GM12878 (cell line): ENCODE results near the gene PLVAP. TPM values are rescaled to one million over a fixed set of nuclear protein-coding genes. Genes with fewer than 3 reads are reported as not detected.

ENCODE experiments used
- ATAC-seq: fragments of 200-7000 bp; cut with Tn5 transposase; 3 replicates; pipeline ENCODE4 v1.9.1; 2020; ENCODE audit warnings: mild to moderate bottlenecking, moderate library complexity
- BruUV-seq: library from RNA; stranded (reverse); fragments of 400-500 nt; replicated peaks from 2 replicates; lab custom pipeline; 2021; lab: Mats Ljungman, UMichigan
- CTCF ChIA-PET: fragments of 300-600 bp; sonication (Branson Sonifier 250); formaldehyde crosslinking; extraction: SDS; loops from one replicate; lab custom pipeline; 2021; ENCODE audit warnings: inconsistent platforms; lab: Yijun Ruan, JAX
- POLR2A ChIA-PET: fragments of 350-600 bp; formaldehyde crosslinking; extraction: SDS; loops from one replicate; lab custom pipeline; 2021; ENCODE audit warnings: inconsistent platforms; lab: Charles Lee
- RAD21 ChIA-PET: fragments of 300-600 bp; sonication (Branson Sonifier 250); formaldehyde crosslinking; loops from one replicate; lab custom pipeline; 2023; ENCODE audit warnings: antibody characterized with exemption; ENCODE audit not compliant: unreplicated experiment; lab: Charles Lee
- SMC1A ChIA-PET: fragments of 300-600 bp; sonication (Branson Sonifier 250); formaldehyde crosslinking; loops from one replicate; lab custom pipeline; 2023; ENCODE audit not compliant: unreplicated experiment, uncharacterized antibody; lab: Charles Lee
- DNase-seq: peaks from one replicate; pipeline ENCODE4 v3.0.0-alpha.2; 2011; ENCODE audit warnings: low read depth, low spot score
- FAIRE-seq: peaks from 3 replicates; lab custom pipeline; 2011; peaks lifted over from hg19 to GRCh38; lab: Jason Lieb, UNC
- H2AFZ ChIP-seq: 2 replicates; pipeline ENCODE4 v1.6.0; 2011; ENCODE audit warnings: low read depth, low read length, control low read depth; ENCODE audit not compliant: control insufficient read depth
- H3K27ac ChIP-seq: 2 replicates; pipeline ENCODE4 v1.5.1; 2011; ENCODE audit warnings: control low read depth; ENCODE audit not compliant: control insufficient read depth, insufficient read depth
- H3K27me3 ChIP-seq, 2 experiments: replicated peaks in 1 of 2; 2 replicates each; pipeline versions ENCODE4 v1.6.0 to v1.6.1; 2011; ENCODE audit warnings: low read length in 1 of 2; ENCODE audit not compliant: control insufficient read depth in 2 of 2, insufficient read depth in 2 of 2
- H3K36me3 ChIP-seq, 2 experiments: 2 replicates each; pipeline ENCODE4 v1.5.1; 2011; ENCODE audit warnings: low read length in 1 of 2; ENCODE audit not compliant: control insufficient read depth in 2 of 2, insufficient read depth in 2 of 2
- H3K4me1 ChIP-seq: 2 replicates; pipeline ENCODE4 v1.6.1; 2011; ENCODE audit warnings: mild to moderate bottlenecking, low read length, moderate library complexity, mixed read lengths; ENCODE audit not compliant: control insufficient read depth, insufficient read depth
- H3K4me2 ChIP-seq: 2 replicates; pipeline ENCODE4 v1.6.0; 2011; ENCODE audit warnings: control low read depth; ENCODE audit not compliant: control insufficient read depth, insufficient read depth
- H3K4me3 ChIP-seq: fragments of 200-600 bp; sonication (generic); 2 replicates; pipeline ENCODE4 v1.5.1; 2016
- H3K79me2 ChIP-seq: 2 replicates; pipeline ENCODE4 v1.6.0; 2011; ENCODE audit warnings: low read length; ENCODE audit not compliant: control insufficient read depth, insufficient read depth
- H3K9ac ChIP-seq: 2 replicates; pipeline ENCODE4 v1.8.0; 2011; ENCODE audit warnings: low read length, control low read depth, mixed read lengths; ENCODE audit not compliant: control insufficient read depth, insufficient read depth
- H3K9me3 ChIP-seq: replicated peaks from 3 replicates; pipeline ENCODE4 v1.5.1; 2011; ENCODE audit warnings: mild to moderate bottlenecking, low read length; ENCODE audit not compliant: control insufficient read depth, insufficient read depth
- H4K20me1 ChIP-seq: 2 replicates; pipeline ENCODE4 v1.6.0; 2011; ENCODE audit not compliant: control insufficient read depth, insufficient read depth
- BMI1 ChIP-seq: fragments of 450-650 bp; IDR thresholded peaks from 2 replicates; pipeline ENCODE4 v1.6.1; 2016; ENCODE audit warnings: mild to moderate bottlenecking, moderate library complexity, borderline replicate concordance
- DPF2 ChIP-seq: fragments of 450-650 bp; IDR thresholded peaks from 2 replicates; pipeline ENCODE4 v1.6.1; 2017; ENCODE audit warnings: mild to moderate bottlenecking
- ETV6 ChIP-seq, 2 experiments: fragments of 450-650 bp in 1 of 2; IDR thresholded peaks in 1 of 2; conservative IDR thresholded peaks in 1 of 2; 2 replicates each; pipeline ENCODE4 v1.6.1; 2014; ENCODE audit warnings: antibody characterized with exemption in 1 of 2, borderline replicate concordance in 1 of 2, low read depth in 1 of 2, mild to moderate bottlenecking in 1 of 2, moderate library complexity in 1 of 2
- EZH2 ChIP-seq: IDR thresholded peaks from 2 replicates; pipeline ENCODE4 v1.6.1; 2012; ENCODE audit warnings: low read depth, mild to moderate bottlenecking, control low read depth, inconsistent platforms, low read length, borderline replicate concordance; ENCODE audit not compliant: control insufficient read depth
- GABPA ChIP-seq: IDR thresholded peaks from 2 replicates; pipeline ENCODE4 v1.6.1; 2014; ENCODE audit warnings: antibody characterized with exemption, low read depth, mild to moderate bottlenecking, inconsistent platforms
- HDAC2 ChIP-seq: fragments of 200-600 bp; sonication (generic); IDR thresholded peaks from 2 replicates; pipeline ENCODE4 v1.6.1; 2017
- HDGF ChIP-seq: fragments of 450-650 bp; IDR thresholded peaks from 2 replicates; pipeline ENCODE4 v1.6.1; 2016; ENCODE audit warnings: antibody characterized with exemption
- JUND ChIP-seq: IDR thresholded peaks from 2 replicates; pipeline ENCODE4 v1.6.1; 2012; ENCODE audit warnings: low read depth, mild to moderate bottlenecking, low read length, improper control_type of control experiment, moderate library complexity
- NFXL1 ChIP-seq: fragments of 450-650 bp; IDR thresholded peaks from 2 replicates; pipeline ENCODE4 v1.6.1; 2017; ENCODE audit warnings: antibody characterized with exemption, mild to moderate bottlenecking, borderline replicate concordance
- NFYA ChIP-seq: IDR thresholded peaks from 2 replicates; pipeline ENCODE4 v1.6.1; 2011; ENCODE audit warnings: low read depth, mild to moderate bottlenecking, low read length, improper control_type of control experiment, borderline replicate concordance
- PAX8 ChIP-seq: fragments of 450-650 bp; IDR thresholded peaks from 2 replicates; pipeline ENCODE4 v1.6.1; 2017; ENCODE audit warnings: mild to moderate bottlenecking, moderate library complexity
- SMARCA5 ChIP-seq: fragments of 450-650 bp; IDR thresholded peaks from 2 replicates; pipeline ENCODE4 v1.6.1; 2017; ENCODE audit warnings: mild to moderate bottlenecking
- TAF1 ChIP-seq: IDR thresholded peaks from 2 replicates; pipeline ENCODE4 v1.6.1; 2011; ENCODE audit warnings: mild to moderate bottlenecking, low read depth, low read length, borderline replicate concordance
- TCF7 ChIP-seq: IDR thresholded peaks from 2 replicates; pipeline ENCODE4 v1.6.1; 2014; ENCODE audit warnings: antibody characterized with exemption, borderline replicate concordance
- ZBED1 ChIP-seq: IDR thresholded peaks from 2 replicates; pipeline ENCODE4 v1.6.1; 2016; ENCODE audit warnings: borderline replicate concordance
- ZNF384 ChIP-seq: IDR thresholded peaks from 2 replicates; pipeline ENCODE4 v1.6.1; 2012; ENCODE audit warnings: low read depth, mild to moderate bottlenecking, low read length, improper control_type of control experiment, borderline replicate concordance
- WGBS: methylation state at CpG from one replicate; pipeline ENCODE4 v1.1.6; 2016; ENCODE audit warnings: low lambda C conversion rate; ENCODE audit not compliant: insufficient replicate concordance, insufficient coverage; ENCODE audit errors: missing lambda C conversion rate; 5-methylcytosine and 5-hydroxymethylcytosine counted together
- in situ Hi-C: fragments of 300-500 bp; cut with MboI; formaldehyde crosslinking; loops from 9 replicates; pipeline ENCODE4 v1.14.3; 2018; ENCODE audit warnings: mixed read lengths
- intact Hi-C: fragments of 100-400 bp; cut with micrococcal nuclease; formaldehyde crosslinking; loops from one replicate; pipeline ENCODE4 v1.14.2; 2022; ENCODE audit not compliant: unreplicated experiment
- polyA plus RNA-seq, 11 experiments: library from polyadenylated mRNA; depleted of rRNA in 4 of 11; unstranded in 6 of 11; stranded (reverse) in 5 of 11; fragments of >200 nt; fragmentation: Nextera tagmentation in 4 of 11; fragmentation: Illumina TruSeq in 1 of 11; extraction: Ambion mirVana in 4 of 11; extraction: Trizol in 1 of 11; gene quantifications; 1 replicate in 1 of 11; 2 replicates in 10 of 11; pipeline versions ENCODE4 v1.2.1 to v1.2.3, GENCODE V29; 2011 to 2016; ENCODE audit warnings: inconsistent platforms in 2 of 11, missing spikeins in 2 of 11, low read depth in 1 of 11
- total RNA-seq, 4 experiments: library from RNA; depleted of rRNA in 3 of 4; stranded (reverse); fragments of >200 nt in 3 of 4; fragmentation: Illumina TruSeq in 1 of 4; extraction: Trizol in 1 of 4; gene quantifications; 2 replicates each; pipeline versions ENCODE4 v1.2.1 to v1.2.3, GENCODE V29; 2013 to 2021
- TF ChIP-seq, protein P1 (sequence below): IDR thresholded peaks from 2 replicates; pipeline ENCODE4 v1.6.1; 2012; ENCODE audit warnings: low read length, inconsistent platforms
- TF ChIP-seq, protein P2 (sequence below): fragments of 450-650 bp; IDR thresholded peaks from 2 replicates; pipeline ENCODE4 v1.6.1; 2018; ENCODE audit warnings: borderline replicate concordance, mild to moderate bottlenecking; ENCODE audit not compliant: partially characterized antibody
- TF ChIP-seq, protein P3 (sequence below): fragments of 450-650 bp; conservative IDR thresholded peaks from 2 replicates; pipeline ENCODE4 v1.6.1; 2017; ENCODE audit warnings: mild to moderate bottlenecking, moderate library complexity

PLVAP gene
- total and polyA plus RNA-seq, 10 of the 15 experiments (the other 5 are each of a cell fraction or from before 2014, with no cell fraction given), result 0.03 to 0.54 (median 0.06) TPM; not detected in 4

DNA sequence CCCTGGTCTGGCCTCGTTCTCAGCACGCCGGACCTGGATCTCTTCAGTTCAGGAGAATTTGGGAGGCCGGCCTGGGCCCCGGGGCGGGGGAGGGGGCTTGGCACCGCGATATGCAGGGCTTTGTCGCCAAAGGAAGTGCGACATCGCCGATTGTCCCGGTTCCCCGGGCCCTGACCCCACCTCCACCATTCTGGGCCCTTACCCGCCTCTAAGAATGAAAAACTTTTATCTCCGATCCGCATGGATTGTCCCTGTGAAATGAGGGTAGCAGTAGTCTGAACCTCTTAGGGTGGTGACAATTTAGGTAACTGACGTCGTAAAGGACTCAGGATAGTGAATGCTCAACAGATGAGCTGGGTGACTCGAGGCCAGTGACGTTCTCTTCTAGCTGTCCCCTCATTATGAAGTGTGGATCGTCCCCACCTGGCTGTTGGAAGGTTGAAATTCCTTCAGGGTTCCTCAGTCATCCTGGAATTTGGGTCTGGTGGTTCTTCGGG is 67.1 kb downstream of the PLVAP start:
- Histone ChIP-seq H3K4me2 (peak overlapping the region; percentile 98), H3K79me2 (peaks cover 37% of the 10 kb centered on the region), H3K9me3 (no peaks in the 10 kb centered on the region), H3K4me1 (peaks cover 19% of the 10 kb centered on the region), H3K4me3 (peak overlapping the region; percentile 96), H4K20me1 (peaks cover 3% of the 10 kb centered on the region; the same call in 1 of the 2 replicates), H3K9ac (peak overlapping the region; percentile 80), H2AFZ (peak overlapping the region; percentile 46; the same call in 1 of the 2 replicates), H3K27me3 (no peaks in the 10 kb centered on the region), H3K36me3 (peaks cover 5 to 13% of the 10 kb centered on the region in 2 experiments; a peak in 3 of 4 replicates), H3K27ac (peak overlapping the region; percentile 88)
- in situ Hi-C loops, result no loop called here
- DNase-seq (no peak), ATAC-seq (no peak), FAIRE-seq (no peak)
- ChIA-PET POLR2A (interaction anchor here (1.2 to 2.9 kb wide), 4 partner anchors 17 to 95 kb away, joined by 3 to 24 read pairs (median 6); partner anchors contain the start of genes ANO8 and BST2), SMC1A (no interaction called here), RAD21 (interaction anchor here (1.0 kb wide), 1 partner anchor 13 kb away, joined by 3 read pairs; no protein-coding TSS in a partner anchor), CTCF (interaction anchor here (1.2 kb wide), 1 partner anchor 25 kb away, joined by 5 read pairs; no protein-coding TSS in a partner anchor)
- intact Hi-C loops, result loop anchor here (1.0 to 10.0 kb wide), 2 partner anchors 24 to 415 kb away; partner anchors contain the start of gene ANO8
- WGBS, result 11% methylated on average over 14 of the region's 23 CpGs
- no TSS peak for BruUV-seq
- TF ChIP-seq SMARCA5 (0 out of 2 replicates have a peak, but pooled peaks have one; percentile 0), TAF1 (no peak), GABPA (peak; percentile 80; the same call in 1 of the 2 replicates), JUND (no peak), TCF7 (no peak), NFXL1 (no peak), EZH2 (no peak), HDGF (no peak), HDAC2 (no peak), ZNF384 (no peak), ZBED1 (peak; percentile 59; the same call in 1 of the 2 replicates), NFYA (no peak), ETV6 (conservative IDR thresholded peaks at IDR 0.05 in 1 of 2, IDR thresholded peaks at IDR 0.05 in 1 of 2; ENCODE audit: borderline replicate concordance in 1 of 2, low read depth in 1 of 2) (no peak), BMI1 (no peak), PAX8 (no peak), DPF2 (no peak)
- TF ChIP-seq, protein P1, sequence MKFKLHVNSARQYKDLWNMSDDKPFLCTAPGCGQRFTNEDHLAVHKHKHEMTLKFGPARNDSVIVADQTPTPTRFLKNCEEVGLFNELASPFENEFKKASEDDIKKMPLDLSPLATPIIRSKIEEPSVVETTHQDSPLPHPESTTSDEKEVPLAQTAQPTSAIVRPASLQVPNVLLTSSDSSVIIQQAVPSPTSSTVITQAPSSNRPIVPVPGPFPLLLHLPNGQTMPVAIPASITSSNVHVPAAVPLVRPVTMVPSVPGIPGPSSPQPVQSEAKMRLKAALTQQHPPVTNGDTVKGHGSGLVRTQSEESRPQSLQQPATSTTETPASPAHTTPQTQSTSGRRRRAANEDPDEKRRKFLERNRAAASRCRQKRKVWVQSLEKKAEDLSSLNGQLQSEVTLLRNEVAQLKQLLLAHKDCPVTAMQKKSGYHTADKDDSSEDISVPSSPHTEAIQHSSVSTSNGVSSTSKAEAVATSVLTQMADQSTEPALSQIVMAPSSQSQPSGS, result no peak
- TF ChIP-seq, protein P2, sequence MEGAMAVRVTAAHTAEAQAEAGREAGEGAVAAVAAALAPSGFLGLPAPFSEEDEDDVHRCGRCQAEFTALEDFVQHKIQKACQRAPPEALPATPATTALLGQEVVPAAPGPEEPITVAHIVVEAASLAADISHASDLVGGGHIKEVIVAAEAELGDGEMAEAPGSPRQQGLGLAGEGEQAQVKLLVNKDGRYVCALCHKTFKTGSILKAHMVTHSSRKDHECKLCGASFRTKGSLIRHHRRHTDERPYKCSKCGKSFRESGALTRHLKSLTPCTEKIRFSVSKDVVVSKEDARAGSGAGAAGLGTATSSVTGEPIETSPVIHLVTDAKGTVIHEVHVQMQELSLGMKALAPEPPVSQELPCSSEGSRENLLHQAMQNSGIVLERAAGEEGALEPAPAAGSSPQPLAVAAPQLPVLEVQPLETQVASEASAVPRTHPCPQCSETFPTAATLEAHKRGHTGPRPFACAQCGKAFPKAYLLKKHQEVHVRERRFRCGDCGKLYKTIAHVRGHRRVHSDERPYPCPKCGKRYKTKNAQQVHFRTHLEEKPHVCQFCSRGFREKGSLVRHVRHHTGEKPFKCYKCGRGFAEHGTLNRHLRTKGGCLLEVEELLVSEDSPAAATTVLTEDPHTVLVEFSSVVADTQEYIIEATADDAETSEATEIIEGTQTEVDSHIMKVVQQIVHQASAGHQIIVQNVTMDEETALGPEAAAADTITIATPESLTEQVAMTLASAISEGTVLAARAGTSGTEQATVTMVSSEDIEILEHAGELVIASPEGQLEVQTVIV, result no peak
- TF ChIP-seq, protein P3, sequence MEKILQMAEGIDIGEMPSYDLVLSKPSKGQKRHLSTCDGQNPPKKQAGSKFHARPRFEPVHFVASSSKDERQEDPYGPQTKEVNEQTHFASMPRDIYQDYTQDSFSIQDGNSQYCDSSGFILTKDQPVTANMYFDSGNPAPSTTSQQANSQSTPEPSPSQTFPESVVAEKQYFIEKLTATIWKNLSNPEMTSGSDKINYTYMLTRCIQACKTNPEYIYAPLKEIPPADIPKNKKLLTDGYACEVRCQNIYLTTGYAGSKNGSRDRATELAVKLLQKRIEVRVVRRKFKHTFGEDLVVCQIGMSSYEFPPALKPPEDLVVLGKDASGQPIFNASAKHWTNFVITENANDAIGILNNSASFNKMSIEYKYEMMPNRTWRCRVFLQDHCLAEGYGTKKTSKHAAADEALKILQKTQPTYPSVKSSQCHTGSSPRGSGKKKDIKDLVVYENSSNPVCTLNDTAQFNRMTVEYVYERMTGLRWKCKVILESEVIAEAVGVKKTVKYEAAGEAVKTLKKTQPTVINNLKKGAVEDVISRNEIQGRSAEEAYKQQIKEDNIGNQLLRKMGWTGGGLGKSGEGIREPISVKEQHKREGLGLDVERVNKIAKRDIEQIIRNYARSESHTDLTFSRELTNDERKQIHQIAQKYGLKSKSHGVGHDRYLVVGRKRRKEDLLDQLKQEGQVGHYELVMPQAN, result no peak
